Measurements from ENCODE around the gene ANKRD13B.

DNA sequence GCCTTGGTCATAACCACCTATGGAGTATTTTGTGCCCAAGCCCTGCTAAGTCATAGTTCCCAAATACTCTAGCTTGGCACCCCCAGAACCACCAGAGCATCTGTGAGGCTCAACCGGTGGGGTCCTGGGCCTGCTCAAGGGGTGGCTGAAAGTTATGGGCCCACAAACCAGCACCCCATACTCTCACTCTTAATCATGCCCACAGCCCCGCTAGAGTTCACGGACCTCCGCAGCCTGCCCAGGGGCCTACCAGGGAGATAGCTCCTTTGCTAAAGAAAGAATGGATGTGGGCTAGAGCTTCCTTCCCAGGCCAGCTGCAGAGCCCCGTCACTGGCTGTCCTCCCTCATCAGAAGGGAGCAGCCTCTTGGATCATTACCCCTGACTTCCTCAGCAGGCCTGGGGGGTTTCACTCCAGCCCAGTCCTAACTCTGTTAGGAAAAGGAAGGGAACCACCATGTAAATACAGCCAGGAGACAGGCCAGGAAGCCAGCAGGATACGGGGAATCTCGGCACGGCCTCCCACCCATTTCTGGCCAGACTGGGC, 4.8 kb upstream of the ANKRD13B start:
- TF ChIP-seq, protein P1, sequence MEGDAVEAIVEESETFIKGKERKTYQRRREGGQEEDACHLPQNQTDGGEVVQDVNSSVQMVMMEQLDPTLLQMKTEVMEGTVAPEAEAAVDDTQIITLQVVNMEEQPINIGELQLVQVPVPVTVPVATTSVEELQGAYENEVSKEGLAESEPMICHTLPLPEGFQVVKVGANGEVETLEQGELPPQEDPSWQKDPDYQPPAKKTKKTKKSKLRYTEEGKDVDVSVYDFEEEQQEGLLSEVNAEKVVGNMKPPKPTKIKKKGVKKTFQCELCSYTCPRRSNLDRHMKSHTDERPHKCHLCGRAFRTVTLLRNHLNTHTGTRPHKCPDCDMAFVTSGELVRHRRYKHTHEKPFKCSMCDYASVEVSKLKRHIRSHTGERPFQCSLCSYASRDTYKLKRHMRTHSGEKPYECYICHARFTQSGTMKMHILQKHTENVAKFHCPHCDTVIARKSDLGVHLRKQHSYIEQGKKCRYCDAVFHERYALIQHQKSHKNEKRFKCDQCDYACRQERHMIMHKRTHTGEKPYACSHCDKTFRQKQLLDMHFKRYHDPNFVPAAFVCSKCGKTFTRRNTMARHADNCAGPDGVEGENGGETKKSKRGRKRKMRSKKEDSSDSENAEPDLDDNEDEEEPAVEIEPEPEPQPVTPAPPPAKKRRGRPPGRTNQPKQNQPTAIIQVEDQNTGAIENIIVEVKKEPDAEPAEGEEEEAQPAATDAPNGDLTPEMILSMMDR (conservative IDR thresholded peaks at IDR 0.05) = no peak
- no peak for TF ChIP-seq ZFX (IDR thresholded peaks at IDR 0.05)
